Spleen (tissue), 11 donors: ENCODE measurements around the gene ANKFY1. TPM values are rescaled to one million over a fixed set of nuclear protein-coding genes. Genes with fewer than 3 reads are reported as not detected.

Experiments used
- DNase-seq: peaks from one replicate; pipeline ENCODE4 v3.0.0-alpha.2; 2020
- H3K27ac ChIP-seq, 8 donors: fragments of 200-600 bp; sonication (generic) in 7 of 8; 1 replicate in 4 of 8; 2 replicates in 4 of 8; pipeline versions ENCODE4 v1.5.0 to v1.8.0; 2016 to 2021; ENCODE audit warnings: inconsistent platforms in 4 of 8, mild to moderate bottlenecking in 4 of 8, moderate library complexity in 1 of 8
- H3K27me3 ChIP-seq, 7 donors: fragments of 200-600 bp; sonication (generic) in 6 of 7; replicated peaks in 1 of 7; 1 replicate in 4 of 7; 2 replicates in 3 of 7; pipeline versions ENCODE4 v1.5.0 to v1.8.0; 2016 to 2021; ENCODE audit warnings: inconsistent platforms in 3 of 7, mild to moderate bottlenecking in 1 of 7
- H3K36me3 ChIP-seq, 6 donors: fragments of 200-600 bp; sonication (generic) in 5 of 6; 1 replicate in 4 of 6; 2 replicates in 2 of 6; pipeline versions ENCODE4 v1.5.0 to v1.8.0; 2016 to 2021; ENCODE audit warnings: inconsistent platforms in 2 of 6
- H3K4me1 ChIP-seq, 6 donors: fragments of 200-600 bp; sonication (generic) in 5 of 6; 1 replicate in 3 of 6; 2 replicates in 3 of 6; pipeline versions ENCODE4 v1.5.0 to v1.8.0; 2016 to 2021; ENCODE audit warnings: inconsistent platforms in 3 of 6
- H3K4me3 ChIP-seq, 8 donors: fragments of 200-600 bp; sonication (generic) in 7 of 8; 1 replicate in 4 of 8; 2 replicates in 4 of 8; pipeline versions ENCODE4 v1.5.0 to v1.8.0; 2016 to 2021; ENCODE audit warnings: inconsistent platforms in 4 of 8, mild to moderate bottlenecking in 4 of 8, moderate library complexity in 2 of 8
- H3K9me3 ChIP-seq, 8 donors: fragments of 200-600 bp; sonication (generic) in 7 of 8; 1 replicate in 4 of 8; 2 replicates in 4 of 8; pipeline versions ENCODE4 v1.5.0 to v1.8.0; 2016 to 2021; ENCODE audit warnings: inconsistent platforms in 4 of 8
- CTCF ChIP-seq, 11 experiments: fragments of 200-600 bp in 7 of 11; fragments of 450-650 bp in 4 of 11; sonication (generic) in 4 of 11; IDR thresholded peaks in 8 of 11; conservative IDR thresholded peaks in 3 of 11; 1 replicate in 7 of 11; 2 replicates in 4 of 11; pipeline versions ENCODE4 v1.4.0 to v1.8.0; 2016 to 2021; ENCODE audit warnings: antibody characterized with exemption in 11 of 11, inconsistent platforms in 4 of 11, mild to moderate bottlenecking in 1 of 11
- POLR2A ChIP-seq, 3 donors: fragments of 450-650 bp; IDR thresholded peaks; one replicate each; pipeline ENCODE4 v1.5.1; 2017; ENCODE audit warnings: antibody characterized with exemption in 3 of 3, mild to moderate bottlenecking in 1 of 3
- POLR2AphosphoS5 ChIP-seq, 3 donors: sonication (generic); formaldehyde crosslinking; IDR thresholded peaks; one replicate each; pipeline ENCODE4 v1.5.1; 2017; ENCODE audit warnings: antibody characterized with exemption in 3 of 3
- WGBS, 5 donors: extraction: QIAGEN DNeasy Blood & Tissue Kit in 3 of 5; methylation state at CpG; one replicate each; pipeline versions ENCODE4 v1.1.5 to v1.1.7; 2013 to 2018; 5-methylcytosine and 5-hydroxymethylcytosine counted together
- intact Hi-C: fragments of 100-400 bp; cut with DNase I; formaldehyde crosslinking; loops from one replicate; pipeline ENCODE4 v1.15.0; 2023; ENCODE audit warnings: low total_unique reads
- polyA plus RNA-seq, 3 donors: library from polyadenylated mRNA; stranded (reverse); fragments of 200-250 nt; gene quantifications; one replicate each; pipeline ENCODE4 v1.2.1, GENCODE V29; 2013
- total RNA-seq, 7 donors: library from RNA; depleted of rRNA in 3 of 7; stranded (reverse); fragments of >200 nt in 3 of 7; fragmentation: NEBNext Ultra II Directional in 4 of 7; extraction: Animal tissue kit (Norgen Biotek cat#: 25700) in 4 of 7; gene quantifications; one replicate each; pipeline versions ENCODE4 v1.1.0 to v1.2.1, GENCODE V29; 2016 to 2021
- donor health status: healthy with polysubstance abuse.
- donor health status: DM: no; HTN: no; CAD: no; lungs with moderate emphysema.
- donor health status: DM: no; HTN: no; CAD: no.
- donor health status: Bipolar disorder and iron deficiency.
- donor health status: healthy.
- donor health status: DM: no; HTN: no; CAD: no.
- donor health status: DM: yes; HTN: yes; CAD: no.

ANKFY1 gene
- total and polyA plus RNA-seq, 10 donors: 6.1 to 81.5 (median 51.7) TPM

DNA sequence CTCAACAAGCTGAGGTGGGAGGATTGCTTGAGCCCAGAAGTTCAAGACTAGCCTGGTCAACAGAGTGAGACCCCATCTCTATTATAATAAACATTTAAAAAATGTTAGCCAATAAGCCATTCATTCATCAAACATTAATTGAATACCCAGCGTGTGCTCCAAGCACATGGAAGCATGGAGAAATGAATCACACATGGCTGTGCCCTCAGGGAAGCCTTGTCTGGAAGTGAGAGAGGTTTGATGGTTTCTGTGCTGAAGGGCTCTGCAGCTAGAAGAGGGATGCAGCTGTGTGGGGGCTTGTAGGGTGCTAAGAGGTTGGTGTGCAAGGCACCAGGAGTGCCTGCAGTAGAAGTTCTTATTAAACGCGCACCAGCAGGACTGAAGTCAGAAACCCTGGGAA, 109.6 kb downstream of the ANKFY1 start:
- 94 to 99% (median 97%) methylated on average over 3 of the region's 3 CpGs for WGBS, 5 donors
- peaks cover 0 to 8% (median 0%) of the 10 kb centered on the region in 6 donors for H3K4me1 ChIP-seq
- H3K27me3 ChIP-seq: no peaks in the 10 kb centered on the region
- no peaks in the 10 kb centered on the region for H3K9me3 ChIP-seq
- H3K4me3 ChIP-seq: no peak overlapping the region
- no peak for TF ChIP-seq CTCF (IDR thresholded peaks at IDR 0.05 in 8 of 11, conservative IDR thresholded peaks at IDR 0.05 in 3 of 11)
- no peak for TF ChIP-seq POLR2AphosphoS5 (IDR thresholded peaks at IDR 0.05)
- no peak for TF ChIP-seq POLR2A (IDR thresholded peaks at IDR 0.05)
- H3K27ac ChIP-seq: no peak overlapping the region
- no peak for DNase-seq
- intact Hi-C loops: no loop called here
- peaks cover 0 to 95% (median 15%) of the 10 kb centered on the region in 6 donors for H3K36me3 ChIP-seq

- Histone ChIP-seq H3K36me3 (peaks cover 0 to 78% (median 15%) of the 10 kb centered on the region in 6 donors), H3K4me3 (no peak overlapping the region), H3K27ac (no peak overlapping the region), H3K9me3 (no peaks in the 10 kb centered on the region), H3K27me3 (no peaks in the 10 kb centered on the region), H3K4me1 (peaks cover 0 to 12% (median 0%) of the 10 kb centered on the region in 6 donors)
- no peak for DNase-seq
- TF ChIP-seq CTCF (IDR thresholded peaks at IDR 0.05 in 8 of 11, conservative IDR thresholded peaks at IDR 0.05 in 3 of 11) (no peak), POLR2AphosphoS5 (IDR thresholded peaks at IDR 0.05) (no peak), POLR2A (IDR thresholded peaks at IDR 0.05) (no peak)
- WGBS, 5 donors: 62 to 95% (median 78%) methylated on average over 3 of the region's 3 CpGs
- intact Hi-C loops: no loop called here
These were observed 111.3 kb downstream of the ANKFY1 start for GRCh38 chr17:4152471-4152870.

- Histone ChIP-seq H3K27ac (no peak overlapping the region), H3K36me3 (peaks cover 0 to 54% (median 4%) of the 10 kb centered on the region in 6 donors), H3K27me3 (no peaks in the 10 kb centered on the region), H3K9me3 (no peaks in the 10 kb centered on the region), H3K4me3 (no peak overlapping the region), H3K4me1 (peaks cover 0 to 18% (median 2%) of the 10 kb centered on the region in 6 donors)
- intact Hi-C loops: no loop called here
- 49 to 89% (median 81%) methylated on average over 6 of the region's 6 CpGs for WGBS, 5 donors
- TF ChIP-seq POLR2AphosphoS5 (IDR thresholded peaks at IDR 0.05): no peak
- TF ChIP-seq CTCF (IDR thresholded peaks at IDR 0.05 in 8 of 11, conservative IDR thresholded peaks at IDR 0.05 in 3 of 11): no peak
- no peak for TF ChIP-seq POLR2A (IDR thresholded peaks at IDR 0.05)
- no peak for DNase-seq
These were observed 113.7 kb downstream of the ANKFY1 start for GRCh38 chr17:4150096-4150495.

GRCh38 chr17:4148611-4149308, 115.0 kb downstream of the ANKFY1 start:
- WGBS, 5 donors: 84 to 97% (median 94%) methylated on average over 11 of the region's 11 CpGs
- intact Hi-C loops: no loop called here
- no peak for DNase-seq
- TF ChIP-seq POLR2A (IDR thresholded peaks at IDR 0.05) (no peak), POLR2AphosphoS5 (IDR thresholded peaks at IDR 0.05) (no peak), CTCF (IDR thresholded peaks at IDR 0.05 in 8 of 11, conservative IDR thresholded peaks at IDR 0.05 in 3 of 11) (no peak)
- Histone ChIP-seq H3K4me3 (no peak overlapping the region), H3K9me3 (no peaks in the 10 kb centered on the region), H3K4me1 (peaks cover 0 to 29% (median 13%) of the 10 kb centered on the region in 6 donors), H3K27me3 (no peaks in the 10 kb centered on the region), H3K36me3 (peaks cover 0 to 41% (median 0%) of the 10 kb centered on the region in 6 donors), H3K27ac (no peak overlapping the region)
